Tibial artery (tissue), 4 donors: ENCODE measurements around the gene IPCEF1.

ENCODE experiments used
- DNase-seq, 2 donors: peaks; one replicate each; pipeline ENCODE4 v3.0.0-alpha.2; 2019
- H3K27ac ChIP-seq, 2 donors: fragments of 200-600 bp; sonication (generic) in 1 of 2; 1 replicate in 1 of 2; 2 replicates in 1 of 2; pipeline ENCODE4 v1.5.1; 2018 to 2019; ENCODE audit warnings: mild to moderate bottlenecking in 1 of 2
- H3K27me3 ChIP-seq, 2 donors: fragments of 200-600 bp; sonication (generic) in 1 of 2; one replicate each; pipeline versions ENCODE4 v1.5.1 to v1.6.0; 2016 to 2019
- H3K36me3 ChIP-seq, 3 donors: fragments of 200-600 bp; sonication (generic) in 2 of 3; one replicate each; pipeline ENCODE4 v1.5.1; 2016 to 2019; ENCODE audit warnings: mild to moderate bottlenecking in 2 of 3
- H3K4me1 ChIP-seq, 4 donors: fragments of 200-600 bp; sonication (generic) in 2 of 4; 1 replicate in 3 of 4; 2 replicates in 1 of 4; pipeline ENCODE4 v1.5.1; 2016 to 2019
- H3K4me3 ChIP-seq, 2 donors: fragments of 200-600 bp; sonication (generic) in 1 of 2; 1 replicate in 1 of 2; 2 replicates in 1 of 2; pipeline ENCODE4 v1.5.1; 2018 to 2019; ENCODE audit warnings: mild to moderate bottlenecking in 2 of 2
- H3K9me3 ChIP-seq, 3 donors: fragments of 200-600 bp; sonication (generic) in 1 of 3; one replicate each; pipeline ENCODE4 v1.5.1; 2016 to 2019
- CTCF ChIP-seq, 2 experiments: fragments of 200-600 bp in 1 of 2; fragments of 450-650 bp in 1 of 2; IDR thresholded peaks; one replicate each; pipeline ENCODE4 v1.5.1; 2017 to 2019; ENCODE audit warnings: antibody characterized with exemption in 2 of 2, mild to moderate bottlenecking in 1 of 2, moderate library complexity in 1 of 2
- intact Hi-C: fragments of 100-400 bp; cut with DNase I; formaldehyde crosslinking; loops from one replicate; pipeline ENCODE4 v1.15.0; 2023; ENCODE audit warnings: low total_unique reads

The IPCEF1 gene

DNA sequence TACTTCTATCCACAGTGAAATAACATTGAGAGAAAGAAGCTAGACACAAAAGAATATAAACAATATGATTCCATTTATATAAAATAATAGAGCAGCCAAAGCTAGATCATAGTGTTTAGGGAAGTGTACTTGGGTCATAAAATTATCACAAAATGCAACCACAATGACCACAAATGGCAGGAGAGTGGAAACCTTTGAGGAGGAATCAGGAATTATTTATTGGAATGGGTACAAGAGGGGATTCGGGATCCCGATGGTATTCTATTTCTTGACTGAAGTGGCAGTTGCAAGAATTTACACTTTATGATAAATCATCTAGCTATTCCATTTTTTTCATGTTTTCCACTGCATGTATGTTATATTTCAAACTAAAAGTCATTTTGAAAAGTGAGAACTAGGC, 76.1 kb downstream of the IPCEF1 start:
- no peak overlapping the region for H3K27ac ChIP-seq
- intact Hi-C loops = no loop called here
- H3K9me3 ChIP-seq = no peaks in the 10 kb centered on the region
- H3K36me3 ChIP-seq = no peaks in the 10 kb centered on the region
- no peak overlapping the region for H3K4me3 ChIP-seq
- H3K27me3 ChIP-seq = no peaks in the 10 kb centered on the region
- no peak for TF ChIP-seq CTCF (IDR thresholded peaks at IDR 0.05)
- no peak for DNase-seq
- peaks cover 0 to 12% (median 0%) of the 10 kb centered on the region in 4 donors for H3K4me1 ChIP-seq

DNA sequence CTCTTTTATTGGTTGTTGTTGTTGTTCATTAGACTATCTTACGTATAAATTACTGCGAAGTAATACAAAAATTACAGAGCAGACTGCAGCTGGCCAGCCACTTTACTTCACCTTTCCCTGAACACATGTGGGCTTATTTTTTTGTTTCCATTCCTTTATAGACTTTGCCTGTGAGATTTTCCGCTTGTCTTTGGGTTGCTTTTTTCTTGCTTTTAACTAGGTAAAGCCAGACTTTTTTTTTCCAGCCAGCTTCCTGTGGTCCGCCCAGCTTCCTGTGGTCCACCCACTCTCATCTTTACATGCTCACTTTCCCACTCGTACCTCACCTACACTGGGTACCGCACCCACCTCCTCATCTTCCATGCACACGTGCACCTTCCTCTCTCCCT, 79.0 kb downstream of the IPCEF1 start:
- H3K27ac ChIP-seq = no peak overlapping the region
- peak in 1 of 2 experiments; percentile 3 for TF ChIP-seq CTCF (IDR thresholded peaks at IDR 0.05)
- H3K27me3 ChIP-seq = no peaks in the 10 kb centered on the region
- H3K4me1 ChIP-seq = peaks cover 0 to 12% (median 0%) of the 10 kb centered on the region in 4 donors
- intact Hi-C loops = no loop called here
- H3K4me3 ChIP-seq = no peak overlapping the region
- H3K9me3 ChIP-seq = no peaks in the 10 kb centered on the region
- no peak for DNase-seq
- no peaks in the 10 kb centered on the region for H3K36me3 ChIP-seq

- Histone ChIP-seq H3K36me3 (no peaks in the 10 kb centered on the region), H3K27ac (no peak overlapping the region), H3K4me3 (no peak overlapping the region), H3K27me3 (no peaks in the 10 kb centered on the region), H3K4me1 (peaks cover 0 to 12% (median 0%) of the 10 kb centered on the region in 4 donors), H3K9me3 (no peaks in the 10 kb centered on the region)
- peak; percentile 51 to 68 for TF ChIP-seq CTCF (IDR thresholded peaks at IDR 0.05)
- DNase-seq = no peak
- intact Hi-C loops = no loop called here
These were observed 79.6 kb downstream of the IPCEF1 start for GRCh38 chr6:154276810-154277628.

DNA sequence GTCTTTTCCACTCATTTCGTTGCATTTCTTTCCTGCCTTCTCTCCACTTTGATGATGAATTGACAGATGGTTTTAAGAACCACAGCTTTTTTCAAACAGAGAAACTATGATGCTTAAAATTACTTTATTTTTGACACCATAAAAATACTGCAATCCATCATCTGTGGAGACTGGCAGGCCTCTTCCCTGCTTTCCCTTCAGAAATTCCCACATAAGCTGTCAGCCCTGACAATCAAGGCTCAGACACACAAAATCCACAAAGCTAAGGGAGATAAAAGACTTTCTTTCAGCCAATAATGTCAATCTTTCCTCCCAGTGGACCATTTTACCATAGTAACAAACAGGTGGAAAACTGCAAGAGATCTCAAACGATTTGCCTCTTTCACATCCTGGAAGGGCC, 82.4 kb downstream of the IPCEF1 start:
- Histone ChIP-seq H3K27me3 (no peaks in the 10 kb centered on the region), H3K36me3 (no peaks in the 10 kb centered on the region), H3K4me1 (peaks cover 0 to 12% (median 0%) of the 10 kb centered on the region in 4 donors), H3K4me3 (no peak overlapping the region), H3K27ac (no peak overlapping the region), H3K9me3 (no peaks in the 10 kb centered on the region)
- TF ChIP-seq CTCF (IDR thresholded peaks at IDR 0.05) = no peak
- DNase-seq = no peak
- intact Hi-C loops = loop anchor here (2.0 kb wide), 1 partner anchor 117 kb away; no protein-coding TSS in a partner anchor

GRCh38 chr6:154268486-154268885, 88.1 kb downstream of the IPCEF1 start:
- Histone ChIP-seq H3K4me3 (no peak overlapping the region), H3K27me3 (no peaks in the 10 kb centered on the region), H3K27ac (no peak overlapping the region), H3K4me1 (no peaks in the 10 kb centered on the region), H3K9me3 (no peaks in the 10 kb centered on the region), H3K36me3 (no peaks in the 10 kb centered on the region)
- TF ChIP-seq CTCF (IDR thresholded peaks at IDR 0.05) = no peak
- DNase-seq = no peak
- intact Hi-C loops = no loop called here
